Prostate gland (tissue), 2 donors: ENCODE measurements around the gene AGK.

Experiments
- POLR2A ChIP-seq: fragments of 450-650 bp; IDR thresholded peaks from one replicate; pipeline ENCODE4 v1.6.1; 2016; ENCODE audit warnings: antibody characterized with exemption, mild to moderate bottlenecking
- TF ChIP-seq, protein P1 (sequence below), 4 experiments: fragments of 200-600 bp in 2 of 4; fragments of 450-650 bp in 2 of 4; sonication (generic) in 2 of 4; IDR thresholded peaks; 1 replicate in 3 of 4; 2 replicates in 1 of 4; pipeline ENCODE4 v1.5.1; 2016 to 2019; ENCODE audit warnings: antibody characterized with exemption in 4 of 4, mild to moderate bottlenecking in 2 of 4, moderate library complexity in 2 of 4

- no peak for TF ChIP-seq POLR2A
- TF ChIP-seq, protein P1, sequence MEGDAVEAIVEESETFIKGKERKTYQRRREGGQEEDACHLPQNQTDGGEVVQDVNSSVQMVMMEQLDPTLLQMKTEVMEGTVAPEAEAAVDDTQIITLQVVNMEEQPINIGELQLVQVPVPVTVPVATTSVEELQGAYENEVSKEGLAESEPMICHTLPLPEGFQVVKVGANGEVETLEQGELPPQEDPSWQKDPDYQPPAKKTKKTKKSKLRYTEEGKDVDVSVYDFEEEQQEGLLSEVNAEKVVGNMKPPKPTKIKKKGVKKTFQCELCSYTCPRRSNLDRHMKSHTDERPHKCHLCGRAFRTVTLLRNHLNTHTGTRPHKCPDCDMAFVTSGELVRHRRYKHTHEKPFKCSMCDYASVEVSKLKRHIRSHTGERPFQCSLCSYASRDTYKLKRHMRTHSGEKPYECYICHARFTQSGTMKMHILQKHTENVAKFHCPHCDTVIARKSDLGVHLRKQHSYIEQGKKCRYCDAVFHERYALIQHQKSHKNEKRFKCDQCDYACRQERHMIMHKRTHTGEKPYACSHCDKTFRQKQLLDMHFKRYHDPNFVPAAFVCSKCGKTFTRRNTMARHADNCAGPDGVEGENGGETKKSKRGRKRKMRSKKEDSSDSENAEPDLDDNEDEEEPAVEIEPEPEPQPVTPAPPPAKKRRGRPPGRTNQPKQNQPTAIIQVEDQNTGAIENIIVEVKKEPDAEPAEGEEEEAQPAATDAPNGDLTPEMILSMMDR (IDR thresholded peaks at IDR 0.05), result no peak
Measured at GRCh38 chr7:141597966-141598365, 46.8 kb downstream of the AGK start.
